HG02943 (cell line): ENCODE measurements around the gene BMP8B.
"Not testable (repeated sequence)": the region's sequence is repeated elsewhere in the genome, so short reads cannot be mapped to it uniquely, and the experiment has no call there.

Source experiments
- ATAC-seq: cut with Tn5 transposase; IDR thresholded peaks from one replicate; pipeline ENCODE4 v1.9.1; 2021; ENCODE audit warnings: mild to moderate bottlenecking, low read depth, moderate library complexity; ENCODE audit not compliant: unreplicated experiment

Gene BMP8B

DNA sequence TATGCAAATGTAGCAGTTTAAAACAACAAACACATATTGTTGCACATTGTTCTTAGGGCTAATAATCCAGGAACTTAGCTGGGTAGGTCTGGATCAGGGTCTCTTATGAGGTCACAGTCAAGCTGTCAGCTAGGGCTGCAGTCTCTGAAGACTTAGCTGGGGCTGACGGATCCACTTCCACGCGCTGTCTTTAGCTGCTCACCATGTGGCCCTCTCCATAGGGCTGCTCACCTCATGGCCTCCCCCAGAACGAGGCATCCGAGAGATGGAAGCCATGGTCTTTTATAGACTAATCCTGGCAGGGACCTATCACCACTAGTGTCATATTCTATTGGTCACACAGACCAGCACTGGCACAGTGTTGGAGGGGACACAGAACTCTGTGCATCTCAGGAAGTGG is 8.8 kb downstream of the BMP8B start:
- ATAC-seq = no peak

DNA sequence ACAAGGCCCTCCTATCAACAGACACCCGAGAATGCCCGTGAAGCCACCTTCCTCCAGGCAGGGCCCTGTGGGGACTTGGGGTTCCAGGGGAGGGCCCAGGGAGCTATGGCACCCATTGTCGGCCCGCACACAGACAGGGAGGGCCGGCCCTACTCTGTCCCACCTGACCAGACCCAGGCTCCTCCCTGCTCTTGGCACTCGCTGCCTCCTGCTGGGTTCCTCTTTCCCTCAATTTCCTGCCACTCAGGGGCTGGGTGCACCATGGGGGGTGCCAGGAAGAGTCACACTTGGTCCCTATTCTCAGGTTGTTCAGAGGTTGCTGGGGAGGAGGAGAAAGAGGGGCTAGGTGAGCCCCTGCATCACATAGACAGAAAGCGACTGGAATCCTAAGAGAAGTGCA is 9.5 kb downstream of the BMP8B start:
- no peak for ATAC-seq

DNA sequence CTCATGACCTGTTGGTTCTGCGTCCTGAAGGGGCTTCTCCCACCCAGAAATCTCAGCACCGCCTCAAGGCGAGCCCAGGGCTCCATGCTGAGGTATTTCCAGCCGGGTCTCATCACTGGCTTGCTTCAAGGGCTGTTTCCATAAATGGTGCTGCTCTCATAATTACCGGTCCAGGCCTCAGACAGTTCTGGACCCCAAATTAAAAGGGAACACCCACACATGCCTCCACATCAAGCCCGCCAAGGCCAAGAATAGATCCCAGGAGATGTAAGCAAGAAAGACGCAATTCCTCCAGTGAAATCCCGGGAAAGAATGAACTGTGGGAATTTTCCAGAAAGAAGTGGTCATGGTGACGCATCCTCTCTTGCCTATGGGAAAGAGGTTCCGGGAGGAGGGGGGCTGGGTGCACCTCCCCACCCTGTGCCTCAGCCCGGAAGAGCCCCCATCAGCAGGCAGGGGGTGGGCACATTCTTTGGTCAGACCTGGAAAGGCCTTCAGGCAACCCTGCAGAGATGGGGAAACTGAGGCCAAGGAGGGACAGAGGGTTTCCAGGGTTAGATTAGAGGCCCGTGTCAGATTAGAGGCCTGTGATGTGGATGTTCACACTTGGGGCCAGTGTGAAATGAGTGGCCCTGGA is 10.1 kb downstream of the BMP8B start:
- ATAC-seq = not testable (repeated sequence)

DNA sequence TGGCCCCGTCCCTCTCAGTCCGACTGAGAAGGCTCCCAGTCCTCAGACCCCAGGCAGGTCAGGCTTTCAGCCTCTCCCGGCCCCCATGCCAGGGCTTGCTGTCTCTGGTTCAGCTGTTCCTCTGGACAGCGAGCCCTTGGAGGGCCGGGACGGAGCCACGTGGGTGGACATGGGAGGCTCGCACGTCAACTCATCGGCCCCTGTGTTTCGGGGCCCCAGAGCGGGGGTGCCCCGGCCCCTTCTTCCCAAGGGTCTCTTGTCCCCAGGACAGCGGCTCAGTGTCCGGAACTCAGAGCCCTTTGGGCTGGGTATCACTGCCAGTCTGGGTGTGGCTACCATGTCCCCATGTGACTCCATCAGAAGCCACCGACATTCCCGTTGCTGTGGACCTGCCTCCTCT is 10.8 kb downstream of the BMP8B start:
- not testable (repeated sequence) for ATAC-seq

DNA sequence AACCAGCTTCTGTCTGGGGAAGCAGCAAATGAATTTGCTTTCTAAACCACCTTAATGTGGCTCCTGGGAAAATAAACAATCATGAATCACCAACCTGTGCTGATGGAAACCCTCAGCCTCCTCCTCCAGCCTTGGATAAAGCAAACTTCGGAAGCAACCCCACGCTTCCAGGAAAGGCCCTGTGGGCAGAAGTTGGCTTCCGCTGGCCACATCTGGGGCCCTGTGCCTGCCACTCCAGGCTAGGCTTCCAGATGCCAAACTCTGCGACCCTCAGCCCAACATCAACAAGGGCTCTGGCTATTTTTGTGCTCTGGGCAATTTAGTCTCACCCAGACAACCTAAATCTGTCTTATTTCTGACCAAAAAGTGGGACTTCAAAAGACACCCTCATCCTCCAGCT is 11.4 kb downstream of the BMP8B start:
- ATAC-seq = no peak

DNA sequence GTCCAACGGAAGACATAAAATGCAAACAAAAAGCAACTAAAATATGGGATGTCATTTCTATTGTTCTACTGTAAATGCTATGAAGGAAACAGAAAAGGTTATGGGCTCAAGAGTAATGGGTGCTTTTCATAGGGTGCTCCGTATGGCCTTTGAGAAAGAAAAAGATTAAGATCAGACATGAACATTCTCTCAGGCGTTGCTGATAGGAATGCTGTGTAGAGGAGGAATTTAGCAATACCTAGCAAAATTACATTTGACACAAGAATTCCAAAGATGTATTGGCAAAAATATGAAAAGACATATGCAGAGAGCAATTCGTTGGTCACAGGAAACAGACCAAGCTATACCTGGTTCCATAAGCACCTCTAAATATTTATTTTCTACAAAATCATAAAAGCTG is 11.8 kb downstream of the BMP8B start:
- ATAC-seq = no peak

DNA sequence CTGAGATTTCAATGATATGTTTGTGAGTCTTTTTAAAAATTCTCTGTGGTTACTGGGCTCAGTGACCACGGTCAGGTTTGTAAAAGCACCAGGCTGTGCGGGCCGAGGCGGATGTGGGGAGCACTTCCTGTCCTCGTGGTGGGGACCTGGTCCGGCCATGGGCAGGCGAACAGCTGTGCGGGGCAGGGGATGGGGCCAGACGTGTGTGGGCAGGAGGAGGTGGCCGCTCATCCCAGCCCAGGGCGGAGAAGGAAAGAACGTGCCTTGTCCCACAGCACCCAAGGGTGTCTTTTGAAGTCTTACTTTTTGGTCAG is 12.3 kb downstream of the BMP8B start:
- no peak for ATAC-seq

DNA sequence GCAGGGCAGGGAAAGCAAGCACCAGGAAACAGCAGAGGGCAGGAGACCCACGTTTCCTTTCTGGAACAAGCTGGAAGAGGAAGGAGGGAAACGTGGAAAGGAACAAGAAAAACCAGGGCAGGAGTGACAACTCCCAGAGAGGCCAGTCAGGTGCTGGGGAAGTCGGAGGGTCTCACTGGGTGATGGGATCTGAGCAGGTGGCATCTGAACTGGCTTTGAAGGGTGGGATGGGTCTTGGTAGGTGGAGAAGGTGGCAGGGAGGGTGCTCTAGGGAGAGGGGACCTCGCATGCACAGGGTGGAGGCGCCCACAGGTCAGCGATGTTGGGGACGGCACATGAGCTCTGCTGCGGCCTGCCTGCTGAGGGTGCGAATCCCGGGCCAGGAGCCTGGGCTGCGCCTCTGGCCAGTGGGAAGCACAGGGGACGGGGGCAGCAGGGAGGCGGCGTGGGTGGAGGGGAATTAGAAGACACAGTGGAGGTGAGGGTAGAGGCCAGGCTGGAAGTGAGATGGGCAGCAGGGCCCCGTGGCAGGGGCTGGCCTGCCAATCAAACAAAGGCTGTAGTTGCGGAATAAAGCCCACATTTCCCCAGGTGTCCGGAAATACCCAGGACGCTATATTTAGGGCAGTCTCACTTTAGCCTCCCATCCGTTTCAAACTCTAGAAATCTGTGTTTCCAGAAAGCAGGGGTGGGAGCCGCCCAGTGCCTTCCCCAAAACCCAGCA is 12.8 kb downstream of the BMP8B start:
- not testable (repeated sequence) for ATAC-seq

DNA sequence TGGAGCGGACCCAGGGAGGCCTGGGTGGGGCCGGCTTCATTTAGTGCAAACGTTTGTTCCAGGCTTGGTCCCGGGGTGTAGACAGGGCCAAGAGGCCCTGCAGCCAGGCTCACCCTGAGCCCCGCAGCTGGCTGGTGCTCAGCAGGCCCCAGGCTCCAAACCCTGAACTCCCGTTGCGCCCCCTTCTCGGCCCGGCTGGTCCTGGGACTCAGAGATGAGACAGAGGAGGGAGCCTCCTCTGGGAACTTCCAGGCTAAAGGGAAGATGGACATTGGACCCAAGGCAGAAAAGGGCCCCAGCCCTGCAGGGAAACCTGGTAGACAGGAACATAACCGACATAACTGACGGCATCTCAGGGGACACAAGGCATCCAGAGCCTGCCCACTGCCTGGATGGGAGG is 13.5 kb downstream of the BMP8B start:
- ATAC-seq = not testable (repeated sequence)

DNA sequence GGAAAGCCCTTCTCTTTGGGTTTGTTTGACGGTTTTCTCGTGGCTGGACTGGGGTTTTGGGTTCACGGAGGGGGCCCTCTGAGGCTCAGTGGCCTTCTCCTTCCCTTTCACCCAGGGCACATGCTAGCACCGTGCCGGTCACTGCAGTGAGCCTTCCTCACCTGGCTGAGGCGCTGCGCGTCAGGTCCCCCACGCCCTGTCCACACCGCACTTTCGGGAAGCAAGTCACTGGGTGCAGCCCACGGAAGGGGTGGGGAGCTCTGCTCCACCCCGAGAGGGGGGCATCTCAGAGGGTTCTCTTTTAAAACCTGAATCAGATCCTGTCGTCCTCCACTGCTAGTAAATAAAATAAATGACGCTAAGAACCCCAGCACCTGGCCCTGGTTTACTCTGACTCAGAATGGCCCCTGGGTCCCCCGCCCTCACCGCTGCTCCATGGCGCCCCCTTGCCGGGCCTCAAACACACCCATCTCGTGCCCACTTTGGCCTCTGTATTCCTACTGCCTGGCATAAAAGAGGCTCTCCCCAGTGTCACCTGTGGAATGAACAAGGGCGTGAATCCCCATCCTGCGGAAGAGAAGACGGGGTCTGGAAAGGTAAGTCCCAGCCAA is 15.2 kb downstream of the BMP8B start:
- ATAC-seq = not testable (repeated sequence)

DNA sequence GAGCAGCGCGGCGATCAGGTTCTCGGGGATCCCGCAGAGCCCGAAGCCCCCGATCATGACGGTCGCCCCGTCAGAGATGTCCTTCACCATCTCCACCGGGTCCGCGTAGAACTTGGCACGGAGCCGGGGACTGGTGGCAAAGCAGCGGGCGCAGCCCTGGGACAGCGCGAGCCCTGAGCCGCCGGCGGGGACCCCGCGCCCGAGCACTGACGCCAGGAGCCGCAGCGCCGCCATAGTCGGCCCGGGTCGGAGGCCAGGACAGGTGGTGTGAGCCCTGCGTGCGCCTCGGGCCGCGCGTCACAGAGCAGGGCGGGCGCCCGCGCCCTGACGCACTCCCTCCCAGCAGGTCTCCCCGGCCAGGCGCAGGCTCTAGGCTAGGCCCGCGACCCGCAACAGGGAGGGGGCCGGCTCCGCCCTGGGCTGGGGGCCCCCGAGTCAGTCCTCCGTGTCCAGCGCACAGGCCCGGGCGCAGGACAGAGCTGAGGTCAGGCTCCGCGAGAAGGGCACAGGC is 17.6 kb downstream of the BMP8B start, which contains the start of gene OXCT2:
OXCT2 (minus strand) TSS at position 327 of the 511 bp plus-strand sequence; CDS start at position 234, 93 bp downstream.
- ATAC-seq = not testable (repeated sequence)

DNA sequence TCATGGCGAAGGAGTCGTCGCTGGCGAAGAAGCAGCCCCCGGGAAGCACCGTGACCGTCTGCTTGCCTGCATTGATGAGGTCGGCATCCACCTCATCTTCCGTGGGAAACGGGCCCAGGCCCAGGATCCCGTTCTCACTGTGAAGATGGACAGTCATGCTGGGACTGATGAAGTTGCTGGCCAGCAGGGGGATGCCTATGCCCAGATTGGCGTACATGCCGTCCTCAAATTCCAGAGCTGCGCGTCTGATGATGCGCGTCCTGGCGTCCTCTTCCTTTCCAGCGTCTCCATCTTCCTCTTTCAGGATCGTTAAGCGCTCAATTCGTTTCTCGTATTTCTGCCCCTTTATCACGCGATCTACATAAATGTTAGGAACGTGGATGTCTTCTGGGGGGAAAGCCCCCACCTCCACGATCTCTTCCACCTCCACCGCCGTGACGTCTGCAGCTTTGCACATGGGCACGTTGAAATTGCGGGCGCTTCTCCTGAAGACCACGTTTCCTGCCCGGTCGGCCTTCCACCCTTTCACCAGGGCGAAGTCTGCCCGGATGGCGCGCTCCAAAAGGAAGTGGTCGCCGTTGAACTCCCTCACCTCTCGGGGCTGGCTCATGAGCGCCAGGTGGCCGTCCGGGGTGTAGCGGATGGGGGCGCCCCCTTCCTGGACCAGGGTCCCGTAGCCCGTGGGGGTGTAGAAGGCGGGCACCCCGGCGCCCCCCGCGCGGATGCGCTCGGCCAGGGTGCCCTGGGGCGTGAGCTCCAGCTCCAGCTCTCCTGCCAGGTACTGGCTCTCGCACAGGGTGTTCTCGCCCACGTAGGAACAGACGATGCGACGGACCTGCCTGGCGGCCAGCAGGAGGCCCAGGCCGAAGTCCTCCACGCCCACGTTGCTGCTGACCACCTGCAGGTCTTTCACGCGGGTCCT is 18.3 kb downstream of the BMP8B start:
- ATAC-seq = not testable (repeated sequence)

DNA sequence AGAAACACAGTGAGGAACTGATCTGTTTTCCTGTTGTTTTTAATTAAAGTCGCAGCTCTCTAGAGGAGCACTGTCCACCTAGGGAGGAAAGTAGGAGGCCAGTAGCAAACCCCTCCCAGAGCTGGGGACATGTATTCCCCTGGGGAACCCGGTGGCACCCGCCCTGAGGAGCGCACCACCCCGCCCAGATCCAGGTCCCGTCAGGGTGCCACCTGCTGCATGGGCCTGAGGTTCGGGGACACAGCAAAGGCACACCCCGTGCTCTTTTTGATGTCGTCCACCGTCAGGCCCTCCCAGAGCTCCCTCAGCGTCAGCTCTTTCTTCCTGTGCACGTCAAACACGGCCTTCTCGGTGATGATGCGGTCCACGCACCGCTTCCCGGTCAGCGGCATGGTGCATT is 19.2 kb downstream of the BMP8B start:
- not testable (repeated sequence) for ATAC-seq

DNA sequence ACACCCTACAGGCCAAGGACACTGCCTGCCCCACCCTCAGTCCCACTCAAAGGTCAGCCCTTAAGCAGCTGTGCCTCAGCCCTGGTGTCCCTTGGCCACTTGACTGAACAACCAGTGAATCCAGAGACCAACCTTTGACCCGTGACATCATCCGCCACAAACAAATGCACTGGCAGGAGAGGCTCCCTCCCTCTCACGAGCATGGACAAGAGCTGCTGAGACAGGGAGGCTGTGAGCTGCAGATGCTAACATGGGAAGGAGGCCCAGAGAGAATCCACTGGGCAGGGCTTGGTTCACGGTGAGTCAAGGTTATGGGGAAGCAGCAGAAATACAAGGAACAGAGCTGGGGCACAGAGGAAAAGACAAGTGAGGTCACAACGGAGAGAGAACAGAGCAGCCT is 22.2 kb downstream of the BMP8B start:
- not testable (repeated sequence) for ATAC-seq

DNA sequence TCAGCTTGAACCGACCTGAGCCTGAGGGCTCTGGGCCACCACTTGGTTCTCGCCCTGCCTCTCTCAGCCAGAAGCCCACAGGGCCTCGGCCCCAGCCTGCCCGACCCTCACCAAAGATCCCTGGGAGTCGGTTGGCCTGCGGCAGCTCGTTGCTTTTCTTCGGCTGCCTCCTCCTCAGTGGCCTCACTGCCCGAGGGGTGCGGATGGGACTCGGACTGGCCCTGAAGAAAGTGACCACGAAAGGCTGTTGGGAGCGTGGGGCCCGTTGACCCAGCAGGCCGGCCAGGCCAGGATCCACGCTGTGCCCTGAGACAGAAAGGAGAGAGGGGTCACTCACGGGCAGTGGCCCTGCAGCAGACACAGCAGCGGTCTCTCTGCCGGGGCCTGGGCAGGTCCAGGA is 24.2 kb downstream of the BMP8B start:
- ATAC-seq = not testable (repeated sequence)

DNA sequence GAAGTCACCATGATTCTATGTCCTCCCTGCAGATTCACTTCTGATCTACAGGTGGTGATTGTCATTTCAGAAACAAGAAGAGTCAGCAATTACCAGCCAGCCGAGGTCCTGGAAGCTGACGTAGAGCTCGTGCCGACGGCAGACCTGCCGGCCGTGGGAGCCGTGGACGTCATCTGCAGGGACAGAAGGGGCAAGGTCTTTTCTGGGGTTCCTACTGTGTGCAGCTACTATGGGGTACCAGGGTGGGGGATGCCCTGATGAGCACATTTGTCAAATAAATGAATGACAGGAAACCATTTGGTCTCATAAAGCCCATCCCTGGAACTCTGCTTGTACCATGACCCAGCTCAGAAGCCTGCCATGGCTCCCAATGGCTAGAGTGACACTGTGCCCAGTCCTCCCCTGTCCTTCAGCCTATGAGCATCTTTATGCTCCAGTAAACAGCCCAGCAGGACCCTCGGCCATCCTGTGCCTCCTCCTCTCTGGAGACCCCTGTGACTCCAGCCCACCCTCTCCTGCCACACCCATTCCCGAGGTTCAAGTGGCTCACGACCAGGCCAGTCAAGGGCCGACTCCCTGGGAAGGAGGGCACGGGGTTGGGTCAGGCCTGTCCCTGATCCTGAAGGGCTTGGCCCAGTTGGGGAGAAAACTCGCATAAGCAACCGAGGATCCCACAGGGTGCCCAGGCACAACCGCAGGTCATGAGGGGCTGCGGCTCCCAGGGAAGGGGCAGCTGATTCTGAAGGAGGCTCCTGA is 24.9 kb downstream of the BMP8B start:
- not testable (repeated sequence) for ATAC-seq

DNA sequence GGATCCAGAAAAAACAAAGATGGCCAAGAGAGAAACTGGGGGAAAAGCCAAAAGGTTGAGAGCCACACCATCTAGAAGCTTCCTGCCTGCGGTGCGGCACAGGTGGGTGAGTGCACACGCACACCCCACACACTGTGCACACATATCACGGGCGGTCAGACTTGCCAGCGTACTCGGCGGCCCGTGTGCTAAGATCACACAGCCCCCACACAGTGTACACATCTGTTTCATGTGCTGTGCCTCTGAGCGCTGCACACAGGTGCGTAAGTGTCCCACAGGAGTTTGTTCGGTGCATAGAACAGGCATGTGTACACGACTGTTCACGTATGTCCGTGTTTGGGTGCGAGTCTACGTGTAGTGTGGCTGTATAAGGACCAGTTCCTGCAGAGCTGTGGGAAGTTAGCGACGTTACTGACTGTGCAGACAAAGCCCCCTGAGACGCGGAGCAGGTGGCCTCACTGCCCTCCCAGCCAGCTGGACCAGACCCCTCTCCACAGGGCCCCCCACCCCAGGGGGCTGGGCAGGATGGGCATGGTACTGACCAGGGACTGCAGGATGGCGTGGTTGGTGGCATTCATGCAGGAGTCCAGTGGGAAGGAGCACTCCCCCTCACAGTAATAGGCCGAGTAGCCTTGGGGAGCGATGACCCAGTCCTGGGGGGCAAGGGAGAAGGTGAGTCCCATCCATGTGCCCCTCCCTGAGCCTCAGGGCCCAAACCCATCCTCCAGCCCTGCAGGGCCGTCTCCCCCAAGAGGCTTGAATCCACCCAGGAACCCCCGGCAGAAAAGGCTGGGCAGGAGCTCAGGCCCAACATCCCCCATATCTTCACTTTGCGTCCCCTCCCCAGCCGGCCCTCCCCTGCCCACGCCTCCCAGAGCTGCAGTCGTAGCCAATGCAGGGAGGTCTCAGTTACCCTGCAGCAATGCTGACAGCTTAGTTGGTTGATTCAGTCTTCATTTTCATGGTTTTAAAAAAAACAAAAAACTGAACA is 25.8 kb downstream of the BMP8B start:
- ATAC-seq = no peak

DNA sequence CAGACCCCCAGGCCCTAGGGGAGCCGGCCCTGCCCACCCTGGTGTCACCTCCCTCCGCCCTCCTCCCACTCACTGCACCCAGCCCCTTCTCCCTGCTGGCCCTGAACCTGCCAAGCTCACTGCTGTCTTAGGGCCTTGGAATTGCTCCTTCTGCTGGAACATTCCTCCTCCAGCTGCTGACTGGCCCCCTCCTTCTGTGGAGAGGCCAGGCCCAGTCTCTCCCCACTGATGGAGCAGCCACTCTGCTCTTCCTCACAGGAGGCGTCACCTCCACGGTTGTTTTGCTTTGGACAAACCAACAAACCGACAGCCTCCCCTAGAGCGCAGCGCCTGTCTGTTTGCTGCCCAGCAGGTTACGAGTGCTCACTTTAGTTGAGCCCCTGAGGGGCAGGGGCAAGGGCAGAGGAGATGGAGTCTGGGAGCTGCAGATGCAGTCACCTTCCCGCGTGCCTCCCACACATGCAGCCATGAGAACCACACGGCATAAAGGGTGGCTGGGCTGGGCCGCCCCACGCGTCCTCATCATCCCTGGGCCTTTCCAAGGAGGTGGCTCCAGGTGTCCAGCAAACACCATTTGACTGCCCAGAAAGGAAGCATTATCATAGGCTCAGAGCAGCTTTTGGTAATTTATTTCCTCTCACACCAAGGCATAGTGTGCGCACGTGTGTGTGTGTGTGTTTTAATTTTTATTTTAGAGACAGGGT is 27.0 kb downstream of the BMP8B start:
- ATAC-seq = no peak
